Rectal smooth muscle tissue (tissue), 1 donor: ENCODE measurements around the gene SCAANT1.

ENCODE experiments used
- H3K27ac ChIP-seq: one replicate; pipeline ENCODE4 v1.7.0; 2013; ENCODE audit warnings: low read depth, low read length, inconsistent platforms
- H3K27me3 ChIP-seq: one replicate; pipeline ENCODE4 v1.7.0; 2013; ENCODE audit warnings: low read length; ENCODE audit not compliant: control insufficient read depth, insufficient read depth
- H3K36me3 ChIP-seq: one replicate; pipeline ENCODE4 v1.7.0; 2013; ENCODE audit warnings: low read length; ENCODE audit not compliant: control insufficient read depth, insufficient read depth
- H3K4me1 ChIP-seq: one replicate; pipeline ENCODE4 v1.7.0; 2013; ENCODE audit warnings: low read length; ENCODE audit not compliant: control insufficient read depth, insufficient read depth
- H3K4me3 ChIP-seq: one replicate; pipeline ENCODE4 v1.7.0; 2013; ENCODE audit warnings: low read length
- H3K9ac ChIP-seq: one replicate; pipeline ENCODE4 v1.7.0; 2013; ENCODE audit warnings: low read length

SCAANT1 gene

GRCh38 chr3:63908776-63909175, 3.4 kb downstream of the SCAANT1 start:
- no peak overlapping the region for H3K27ac ChIP-seq
- H3K27me3 ChIP-seq: no peaks in the 10 kb centered on the region
- peaks cover 6% of the 10 kb centered on the region for H3K4me1 ChIP-seq
- H3K9ac ChIP-seq: no peak overlapping the region
- no peak overlapping the region for H3K4me3 ChIP-seq
- no peaks in the 10 kb centered on the region for H3K36me3 ChIP-seq

- H3K4me1 ChIP-seq: peaks cover 6% of the 10 kb centered on the region
- no peak overlapping the region for H3K27ac ChIP-seq
- H3K9ac ChIP-seq: no peak overlapping the region
- H3K36me3 ChIP-seq: no peaks in the 10 kb centered on the region
- no peaks in the 10 kb centered on the region for H3K27me3 ChIP-seq
- H3K4me3 ChIP-seq: no peak overlapping the region
Measured at GRCh38 chr3:63908081-63908736, 4.0 kb downstream of the SCAANT1 start.

GRCh38 chr3:63905731-63906620, 6.2 kb downstream of the SCAANT1 start:
- no peaks in the 10 kb centered on the region for H3K27me3 ChIP-seq
- H3K27ac ChIP-seq: no peak overlapping the region
- no peak overlapping the region for H3K4me3 ChIP-seq
- no peak overlapping the region for H3K9ac ChIP-seq
- no peaks in the 10 kb centered on the region for H3K36me3 ChIP-seq
- H3K4me1 ChIP-seq: peaks cover 3% of the 10 kb centered on the region

DNA sequence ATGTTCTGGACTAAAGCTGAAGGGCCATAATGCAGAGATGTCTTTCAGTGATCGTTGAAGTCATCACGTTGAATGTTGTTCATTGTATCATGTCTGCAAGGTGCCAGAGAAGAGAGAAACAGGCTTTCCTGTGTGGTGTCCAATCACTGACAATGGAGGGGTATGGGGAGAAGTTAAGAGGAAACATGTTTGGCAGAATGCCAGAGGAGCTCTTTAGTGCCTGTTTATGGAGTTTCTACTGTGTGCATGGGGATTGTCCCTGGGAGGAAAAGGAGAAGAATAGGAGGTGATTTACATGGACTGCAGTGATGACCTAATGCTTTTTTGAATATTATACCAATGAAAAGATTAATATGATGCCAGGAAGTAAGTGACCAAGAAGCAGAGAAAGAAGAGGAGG, 11.7 kb downstream of the SCAANT1 start:
- H3K36me3 ChIP-seq: peaks cover 3% of the 10 kb centered on the region
- no peak overlapping the region for H3K27ac ChIP-seq

DNA sequence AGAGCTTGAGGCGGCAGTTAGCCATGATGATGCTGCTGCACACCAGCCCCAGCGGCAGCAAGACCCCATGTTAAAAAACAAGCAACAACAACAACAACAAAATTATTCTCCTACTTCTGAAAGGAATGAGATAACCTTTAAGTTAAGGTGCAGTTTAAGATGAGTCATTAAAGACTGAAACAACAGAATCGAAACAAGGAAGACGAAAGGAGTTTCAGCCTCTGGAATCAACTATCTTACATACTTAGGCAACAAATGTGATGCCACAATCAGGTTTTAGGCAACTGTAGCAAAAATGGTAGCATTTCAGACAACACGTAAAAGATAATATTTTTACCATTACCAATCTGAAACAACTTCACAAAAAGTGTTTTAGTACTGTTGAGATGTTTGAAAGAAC, 12.2 kb downstream of the SCAANT1 start:
- no peak overlapping the region for H3K27ac ChIP-seq
- peaks cover 3% of the 10 kb centered on the region for H3K36me3 ChIP-seq
- no peaks in the 10 kb centered on the region for H3K27me3 ChIP-seq
- no peak overlapping the region for H3K4me3 ChIP-seq
- no peak overlapping the region for H3K9ac ChIP-seq
- H3K4me1 ChIP-seq: peaks cover 3% of the 10 kb centered on the region

More for the DNA sequence above, 11.7 kb downstream of the SCAANT1 start:
- H3K4me3 ChIP-seq: no peak overlapping the region
- H3K9ac ChIP-seq: no peak overlapping the region
- H3K4me1 ChIP-seq: peaks cover 3% of the 10 kb centered on the region
- H3K27me3 ChIP-seq: no peaks in the 10 kb centered on the region

- Histone ChIP-seq H3K27ac (no peak overlapping the region), H3K4me1 (peaks cover 3% of the 10 kb centered on the region), H3K27me3 (no peaks in the 10 kb centered on the region), H3K9ac (no peak overlapping the region), H3K4me3 (no peak overlapping the region), H3K36me3 (peaks cover 3% of the 10 kb centered on the region)
Measured at GRCh38 chr3:63896332-63897030, 15.7 kb downstream of the SCAANT1 start.

DNA sequence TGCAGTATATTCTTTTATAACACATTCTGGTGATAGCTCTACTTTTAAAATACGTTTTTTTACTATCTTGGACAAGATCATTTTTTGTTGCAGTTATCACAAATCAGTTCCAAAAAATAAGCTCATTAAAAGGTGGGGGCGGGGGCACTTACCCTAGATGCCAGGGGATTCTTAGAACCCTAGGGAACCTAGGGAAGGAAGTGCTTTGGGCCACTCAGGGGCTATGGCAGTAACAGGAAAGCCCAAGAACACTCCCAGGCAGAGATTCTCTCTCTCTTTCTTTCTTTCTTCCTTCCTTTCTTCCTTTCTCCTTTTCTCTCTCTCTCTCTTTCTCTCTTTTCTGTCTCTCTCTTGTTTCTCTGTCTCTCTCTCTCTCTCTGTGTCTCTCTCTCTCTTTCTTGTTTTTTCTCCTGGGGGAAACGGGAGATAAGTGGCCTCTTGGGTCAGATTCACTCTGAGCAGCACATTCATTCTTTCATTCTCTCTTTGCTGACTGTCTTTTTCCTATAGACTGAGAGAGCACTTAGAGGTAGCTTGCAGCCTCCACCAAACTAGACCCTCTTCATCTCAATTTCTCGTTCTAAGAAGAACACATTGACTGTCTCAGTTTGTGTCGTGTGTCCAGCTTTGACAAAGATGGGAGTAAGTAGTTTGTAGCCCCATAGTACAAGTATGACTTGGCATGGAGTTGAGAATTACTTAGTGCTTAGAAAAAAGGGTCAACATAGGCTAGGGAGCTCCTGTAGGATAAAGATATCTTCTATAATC, 16.6 kb downstream of the SCAANT1 start:
- Histone ChIP-seq H3K27ac (no peak overlapping the region), H3K9ac (no peak overlapping the region), H3K4me1 (peaks cover 3% of the 10 kb centered on the region), H3K27me3 (no peaks in the 10 kb centered on the region), H3K36me3 (peaks cover 3% of the 10 kb centered on the region), H3K4me3 (no peak overlapping the region)

- H3K4me3 ChIP-seq: no peak overlapping the region
- no peaks in the 10 kb centered on the region for H3K27me3 ChIP-seq
- no peak overlapping the region for H3K27ac ChIP-seq
- no peaks in the 10 kb centered on the region for H3K36me3 ChIP-seq
- peaks cover 3% of the 10 kb centered on the region for H3K4me1 ChIP-seq
- no peak overlapping the region for H3K9ac ChIP-seq
Measured at GRCh38 chr3:63892773-63893352, 19.3 kb downstream of the SCAANT1 start.

GRCh38 chr3:63891518-63891917, 20.7 kb downstream of the SCAANT1 start:
- Histone ChIP-seq H3K4me3 (no peak overlapping the region), H3K9ac (no peak overlapping the region), H3K36me3 (no peaks in the 10 kb centered on the region)

GRCh38 chr3:63886858-63887257, 25.3 kb downstream of the SCAANT1 start:
- Histone ChIP-seq H3K36me3 (no peaks in the 10 kb centered on the region), H3K9ac (no peak overlapping the region), H3K4me3 (no peak overlapping the region), H3K27me3 (no peaks in the 10 kb centered on the region), H3K4me1 (no peaks in the 10 kb centered on the region), H3K27ac (no peak overlapping the region)

More at GRCh38 chr3:63891518-63891917, 20.7 kb downstream of the SCAANT1 start:
- Histone ChIP-seq H3K27ac (no peak overlapping the region), H3K4me1 (peaks cover 3% of the 10 kb centered on the region), H3K27me3 (no peaks in the 10 kb centered on the region)

DNA sequence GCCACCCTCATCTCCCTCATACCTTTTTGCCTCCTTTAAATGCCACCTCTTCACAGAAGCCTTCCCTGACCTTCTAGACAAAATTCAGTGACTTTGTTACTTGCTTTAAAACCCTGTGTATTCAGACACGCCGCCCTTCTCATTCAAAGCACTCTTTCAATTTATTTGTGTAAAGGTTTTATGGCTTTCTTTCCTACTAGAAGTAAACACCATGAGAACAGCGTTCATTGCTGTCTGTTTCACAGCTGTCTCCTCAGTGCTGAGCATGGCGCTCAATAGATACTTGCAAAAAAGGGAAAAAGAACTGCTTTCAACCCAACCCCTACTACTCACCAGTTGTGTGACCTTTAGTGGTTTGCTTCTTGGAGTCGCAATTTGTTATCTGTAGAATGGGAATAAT, 31.5 kb downstream of the SCAANT1 start:
- Histone ChIP-seq H3K36me3 (no peaks in the 10 kb centered on the region), H3K27ac (no peak overlapping the region), H3K9ac (no peak overlapping the region), H3K4me1 (peaks cover 29% of the 10 kb centered on the region), H3K27me3 (no peaks in the 10 kb centered on the region), H3K4me3 (no peak overlapping the region)
